SK-N-SH (cell line): Measurements from ENCODE around the gene FLYWCH1. TPM values are rescaled to one million over a fixed set of nuclear protein-coding genes. Genes with fewer than 3 reads are reported as not detected.
"Not testable (repeated sequence)": the region's sequence is repeated elsewhere in the genome, so short reads cannot be mapped to it uniquely, and the experiment has no call there.

Source experiments
- CTCF ChIA-PET: fragments of 300-600, 350-600 bp; formaldehyde crosslinking; extraction: SDS; loops from one replicate; lab custom pipeline; 2021; lab: Yijun Ruan, JAX
- POLR2A ChIA-PET: fragments of 350-600 bp; sonication (Branson Sonifier 250); formaldehyde crosslinking; extraction: SDS; loops from one replicate; lab custom pipeline; 2020; ENCODE audit warnings: antibody characterized with exemption, inconsistent platforms; lab: Yijun Ruan, JAX
- DNase-seq: peaks from one replicate; pipeline ENCODE4 v3.0.0; 2012
- H2AFZ ChIP-seq: fragments of 200-600 bp; sonication (generic); 2 replicates; pipeline ENCODE4 v1.8.1; 2016; ENCODE audit warnings: antibody characterized with exemption, mild to moderate bottlenecking, low read depth
- H3F3A ChIP-seq: fragments of 200-600 bp; sonication (generic); replicated peaks from 2 replicates; pipeline ENCODE3; 2016; ENCODE audit warnings: antibody characterized with exemption, mild to moderate bottlenecking; ENCODE audit not compliant: insufficient read depth
- H3K27ac ChIP-seq, 2 experiments: fragments of 200-500 bp in 1 of 2; fragments of 200-600 bp in 1 of 2; sonication (Bioruptor generic) in 1 of 2; sonication (generic), shearing (Covaris generic) in 1 of 2; 2 replicates each; pipeline versions ENCODE4 v1.5.1 to v1.6.1; 2014 to 2016; ENCODE audit warnings: low read depth in 2 of 2, inconsistent platforms in 1 of 2, low read length in 1 of 2, mild to moderate bottlenecking in 1 of 2, mixed read lengths in 1 of 2
- H3K27me3 ChIP-seq: fragments of 200-600 bp; sonication (generic), shearing (Covaris generic); 2 replicates; pipeline ENCODE4 v1.6.1; 2016; ENCODE audit warnings: mixed run types; ENCODE audit not compliant: insufficient read depth
- H3K36me3 ChIP-seq, 2 experiments: fragments of 200-500 bp in 1 of 2; fragments of 200-600 bp in 1 of 2; sonication (Bioruptor generic) in 1 of 2; sonication (generic) in 1 of 2; replicated peaks in 1 of 2; 2 replicates each; pipeline versions ENCODE3 to v1.5.1; 2014 to 2016; ENCODE audit warnings: low read length in 1 of 2, mild to moderate bottlenecking in 1 of 2; ENCODE audit not compliant: insufficient read depth in 2 of 2, control insufficient read depth in 1 of 2
- H3K4me1 ChIP-seq, 2 experiments: fragments of 200-500 bp in 1 of 2; fragments of 200-600 bp in 1 of 2; sonication (Bioruptor generic) in 1 of 2; sonication (generic), shearing (Covaris generic) in 1 of 2; 2 replicates each; pipeline versions ENCODE4 v1.5.1 to v1.6.1; 2014 to 2016; ENCODE audit warnings: low read depth in 1 of 2, low read length in 1 of 2, mixed run types in 1 of 2; ENCODE audit not compliant: insufficient read depth in 2 of 2, control insufficient read depth in 1 of 2
- H3K4me2 ChIP-seq: fragments of 200-600 bp; sonication (generic), shearing (Covaris generic); 2 replicates; pipeline ENCODE4 v1.6.1; 2017; ENCODE audit warnings: mixed run types
- H3K4me3 ChIP-seq, 2 experiments: fragments of 200-500 bp in 1 of 2; fragments of 200-600 bp in 1 of 2; sonication (Bioruptor generic) in 1 of 2; sonication (generic), shearing (Covaris generic) in 1 of 2; 2 replicates each; pipeline versions ENCODE4 v1.5.1 to v1.8.1; 2014 to 2016; ENCODE audit warnings: low read depth in 2 of 2, inconsistent platforms in 1 of 2, low read length in 1 of 2, mild to moderate bottlenecking in 1 of 2, mixed read lengths in 1 of 2, moderate library complexity in 1 of 2
- H3K79me2 ChIP-seq: fragments of 200-600 bp; sonication (generic); 2 replicates; pipeline ENCODE4 v1.8.1; 2017; ENCODE audit warnings: mild to moderate bottlenecking; ENCODE audit not compliant: insufficient read depth
- H3K9ac ChIP-seq: fragments of 200-600 bp; sonication (generic); 2 replicates; pipeline ENCODE4 v1.6.1; 2017; ENCODE audit warnings: mixed run types
- H3K9me2 ChIP-seq: fragments of 200-600 bp; sonication (generic); 2 replicates; pipeline ENCODE4 v1.6.1; 2017; ENCODE audit warnings: mixed run types
- H3K9me3 ChIP-seq: fragments of 200-600 bp; sonication (generic); 2 replicates; pipeline ENCODE4 v1.6.1; 2017; ENCODE audit warnings: mixed run types, mild to moderate bottlenecking, moderate library complexity
- H4K20me1 ChIP-seq: fragments of 200-600 bp; sonication (generic); 2 replicates; pipeline ENCODE4 v1.6.1; 2017; ENCODE audit warnings: mild to moderate bottlenecking, mixed run types; ENCODE audit not compliant: insufficient read depth
- CTCF ChIP-seq: fragments of 200-600 bp; sonication (generic); IDR thresholded peaks from 2 replicates; pipeline ENCODE4 v1.6.1; 2017; ENCODE audit warnings: antibody characterized with exemption, mild to moderate bottlenecking, moderate library complexity
- ELF1 ChIP-seq: IDR thresholded peaks from 2 replicates; pipeline ENCODE4 v1.4.0; 2012
- EZH2phosphoT487 ChIP-seq: fragments of 200-600 bp; sonication (generic); IDR thresholded peaks from 2 replicates; pipeline ENCODE4 v1.6.1; 2017; ENCODE audit warnings: low read depth, mixed run types, mild to moderate bottlenecking, antibody characterized with exemption, moderate library complexity, borderline replicate concordance
- FOSL2 ChIP-seq: IDR thresholded peaks from 2 replicates; pipeline ENCODE4 v1.4.0; 2012; ENCODE audit warnings: low read depth, mild to moderate bottlenecking, moderate library complexity, borderline replicate concordance
- MAX ChIP-seq: IDR thresholded peaks from 2 replicates; pipeline ENCODE4 v1.4.0; 2012; ENCODE audit warnings: low read depth
- MEF2A ChIP-seq: IDR thresholded peaks from 2 replicates; pipeline ENCODE4 v1.4.0; 2012; ENCODE audit warnings: low read depth, borderline replicate concordance
- MXI1 ChIP-seq: IDR thresholded peaks from 2 replicates; pipeline ENCODE4 v1.6.1; 2012; ENCODE audit warnings: mild to moderate bottlenecking, low read depth, low read length, improper control_type of control experiment
- RAD21 ChIP-seq: IDR thresholded peaks from 2 replicates; pipeline ENCODE4 v1.6.1; 2012; ENCODE audit warnings: mild to moderate bottlenecking, low read length
- RCOR1 ChIP-seq: fragments of 150-350 bp; IDR thresholded peaks from 2 replicates; pipeline ENCODE4 v1.6.1; 2017; ENCODE audit warnings: antibody characterized with exemption, low read length
- RFX5 ChIP-seq: IDR thresholded peaks from 2 replicates; pipeline ENCODE4 v1.6.1; 2012; ENCODE audit warnings: mild to moderate bottlenecking, improper control_type of control experiment, low read length
- RXRA ChIP-seq: IDR thresholded peaks from 2 replicates; pipeline ENCODE4 v1.4.0; 2012; ENCODE audit warnings: low read depth, mild to moderate bottlenecking, borderline replicate concordance
- SIN3A ChIP-seq: IDR thresholded peaks from 2 replicates; pipeline ENCODE4 v1.6.1; 2012; ENCODE audit warnings: low read depth, mild to moderate bottlenecking, low read length, moderate library complexity, borderline replicate concordance
- SMC3 ChIP-seq: IDR thresholded peaks from 2 replicates; pipeline ENCODE4 v1.6.1; 2012; ENCODE audit warnings: low read depth, low read length, improper control_type of control experiment
- USF2 ChIP-seq: fragments of 150-350 bp; IDR thresholded peaks from 2 replicates; pipeline ENCODE4 v1.6.1; 2017; ENCODE audit warnings: antibody characterized with exemption, low read length, low read depth, borderline replicate concordance
- ZBTB33 ChIP-seq: IDR thresholded peaks from 2 replicates; pipeline ENCODE4 v1.4.0; 2012; ENCODE audit warnings: low read depth, borderline replicate concordance
- WGBS: methylation state at CpG from one replicate; pipeline ENCODE4 v1.1.6; 2017; ENCODE audit warnings: low lambda C conversion rate; 5-methylcytosine and 5-hydroxymethylcytosine counted together
- polyA plus RNA-seq, 3 experiments: library from polyadenylated mRNA; depleted of rRNA; stranded (reverse); fragments of >200 nt; gene quantifications; 2 replicates each; pipeline ENCODE4 v1.2.3, GENCODE V29; 2012

Gene FLYWCH1
- polyA plus RNA-seq, 1 of the 3 experiments (the other 2 are of a cell fraction) = 30.1 TPM

GRCh38 chr16:2926650-2926999 is 14.9 kb downstream of the FLYWCH1 start:
- peaks cover 9% of the 10 kb centered on the region; the same call in 1 of the 2 replicates for H3K79me2 ChIP-seq
- H3K4me3 ChIP-seq = peak overlapping the region in 1 of 2 experiments; percentile 37; a peak in 1 of 4 replicates
- H3K9ac ChIP-seq = no peak overlapping the region
- DNase-seq = no peak
- H3K9me3 ChIP-seq = no peaks in the 10 kb centered on the region
- no peak overlapping the region for H3K27ac ChIP-seq
- peaks cover 5% of the 10 kb centered on the region for H3F3A ChIP-seq
- no peak overlapping the region; the same call in 1 of the 2 replicates for H3K4me2 ChIP-seq
- H4K20me1 ChIP-seq = no peaks in the 10 kb centered on the region
- no peaks in the 10 kb centered on the region for H3K9me2 ChIP-seq
- CTCF ChIA-PET = interaction anchor here (0.5 to 3.6 kb wide), 41 partner anchors 10 to 412 kb away, joined by 3 to 54 read pairs (median 5); partner anchors contain the start of genes FLYWCH1, FLYWCH2, PAQR4 and PRSS27
- WGBS = 88% methylated on average over 5 of the region's 5 CpGs
- H3K4me1 ChIP-seq = peaks cover 0 to 5% of the 10 kb centered on the region in 2 experiments; a peak in 1 of 4 replicates
- H3K27me3 ChIP-seq = no peaks in the 10 kb centered on the region
- POLR2A ChIA-PET = no interaction called here
- peaks cover 7 to 16% of the 10 kb centered on the region in 2 experiments for H3K36me3 ChIP-seq
- TF ChIP-seq RXRA = no peak
- TF ChIP-seq SIN3A = no peak
- TF ChIP-seq FOSL2 = no peak
- no peak for TF ChIP-seq RCOR1
- no peak for TF ChIP-seq MEF2A
- no peak overlapping the region for H2AFZ ChIP-seq

GRCh38 chr16:2927010-2927646 is 15.4 kb downstream of the FLYWCH1 start:
- 17% methylated on average over 12 of the region's 19 CpGs for WGBS
- Histone ChIP-seq H3K4me1 (peaks cover 0 to 5% of the 10 kb centered on the region in 2 experiments; a peak in 1 of 4 replicates), H3K79me2 (peaks cover 5% of the 10 kb centered on the region; the same call in 1 of the 2 replicates), H3K27ac (no peak overlapping the region), H3K4me3 (peak overlapping the region in 1 of 2 experiments; percentile 37; a peak in 1 of 4 replicates), H4K20me1 (no peaks in the 10 kb centered on the region), H3K9ac (no peak overlapping the region), H3K4me2 (no peak overlapping the region; the same call in 1 of the 2 replicates), H3K9me3 (no peaks in the 10 kb centered on the region), H3K36me3 (peaks cover 5 to 16% of the 10 kb centered on the region in 2 experiments), H3F3A (peaks cover 5% of the 10 kb centered on the region), H3K27me3 (no peaks in the 10 kb centered on the region), H3K9me2 (no peaks in the 10 kb centered on the region), H2AFZ (no peak overlapping the region)
- TF ChIP-seq ZBTB33 (no peak), RAD21 (peak; percentile 85), USF2 (no peak), RFX5 (peak; percentile 54; the same call in 1 of the 2 replicates), CTCF (peak; percentile 94), EZH2phosphoT487 (no peak), SMC3 (peak; percentile 67), ELF1 (no peak), MAX (peak; percentile 77), MEF2A (no peak), MXI1 (peak; percentile 79)
- ChIA-PET POLR2A (no interaction called here), CTCF (interaction anchor here (0.5 to 3.6 kb wide), 51 partner anchors 8 to 435 kb away, joined by 3 to 54 read pairs (median 5); partner anchors contain the start of genes FLYWCH1, FLYWCH2, KREMEN2 and PAQR4)
- DNase-seq = peak; percentile 86

GRCh38 chr16:2928151-2928550 is 16.4 kb downstream of the FLYWCH1 start:
- H4K20me1 ChIP-seq, H3K4me3 ChIP-seq, POLR2A ChIA-PET, H3K4me2 ChIP-seq, H3K9me3 ChIP-seq, H3K4me1 ChIP-seq, H3K9ac ChIP-seq, H3K27ac ChIP-seq, H3F3A ChIP-seq, H3K27me3 ChIP-seq, DNase-seq, H3K9me2 ChIP-seq, H2AFZ ChIP-seq, H3K79me2 ChIP-seq: not testable (repeated sequence)
- peaks cover 0 to 15% of the 10 kb centered on the region in 2 experiments for H3K36me3 ChIP-seq
- CTCF ChIA-PET = interaction anchor here (0.9 to 2.9 kb wide), 4 partner anchors 9 to 29 kb away, joined by 3 to 18 read pairs (median 6); no protein-coding TSS in a partner anchor
- WGBS = 95% methylated on average over 4 of the region's 4 CpGs
